ENCODE measurements around the gene S100A4.

GRCh38 chr1:153536012-153536670 is 9.5 kb downstream of the S100A4 start:
- no peak for TF ChIP-seq REST (IDR thresholded peaks at IDR 0.05; ENCODE audit: borderline replicate concordance)
- no peak for TF ChIP-seq CTCF (IDR thresholded peaks at IDR 0.05; ENCODE audit: poor library complexity, severe bottlenecking)
- no peak for TF ChIP-seq RAD21 (conservative IDR thresholded peaks at IDR 0.05)
- TF ChIP-seq EZH2 (IDR thresholded peaks at IDR 0.05; ENCODE audit: borderline replicate concordance, insufficient read depth, low read length, poor library complexity, severe bottlenecking): no peak
